Pons (tissue), 1 donor: ENCODE measurements around the gene MPDU1.
A peak's percentile ranks its signal among the peaks of the same experiment; 100 is the strongest.
"Not testable (repeated sequence)": the region's sequence is repeated elsewhere in the genome, so short reads cannot be mapped to it uniquely, and the experiment has no call there.

Experiments used
- DNase-seq: peaks from one replicate; pipeline ENCODE4 v3.0.0-alpha.2; 2016; ENCODE audit warnings: low spot score

Gene MPDU1

DNA sequence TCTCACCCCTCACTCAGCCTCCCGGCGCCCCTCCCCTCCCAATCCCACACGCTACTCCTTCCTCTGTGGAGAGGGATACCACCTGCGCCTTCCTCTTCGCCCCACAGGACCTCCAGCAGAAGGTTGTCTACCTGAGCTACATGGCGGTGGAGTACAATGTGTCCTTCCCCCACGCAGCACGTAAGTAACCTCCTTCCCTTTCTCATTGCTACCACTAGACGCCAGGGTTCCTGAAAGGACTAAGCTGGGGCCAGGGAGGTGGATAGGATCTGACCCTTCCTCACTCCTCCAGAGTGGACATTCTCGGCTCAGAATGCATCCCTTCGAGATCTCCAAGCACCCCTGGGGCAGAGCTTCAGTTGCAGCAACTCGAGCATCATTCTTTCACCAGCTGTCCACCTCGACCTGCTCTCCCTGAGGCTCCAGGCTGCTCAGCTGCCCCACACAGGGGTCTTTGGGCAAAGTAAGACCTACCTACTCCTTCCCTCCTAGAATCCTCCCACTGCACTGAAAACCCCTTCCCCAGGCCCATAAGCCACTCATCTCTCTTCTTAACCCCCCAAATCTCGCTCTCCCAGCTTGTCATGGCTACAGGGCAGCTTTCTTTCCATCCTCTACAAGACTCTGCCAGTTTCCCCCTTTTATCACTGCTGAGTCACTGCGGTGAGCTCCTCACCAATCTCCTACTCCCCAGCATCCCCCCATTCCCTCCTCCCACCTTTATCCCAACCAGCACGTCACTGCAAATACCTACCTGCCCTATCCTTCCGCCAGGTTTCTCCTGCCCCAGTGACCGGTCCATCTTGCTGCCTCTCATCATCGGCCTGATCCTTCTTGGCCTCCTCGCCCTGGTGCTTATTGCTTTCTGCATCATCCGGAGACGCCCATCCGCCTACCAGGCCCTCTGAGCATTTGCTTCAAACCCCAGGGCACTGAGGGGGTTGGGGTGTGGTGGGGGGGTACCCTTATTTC is 2.8 kb upstream of the MPDU1 start:
- no peak for DNase-seq

GRCh38 chr17:7582396-7583252 is 1.0 kb upstream of the MPDU1 start:
- DNase-seq: no peak

DNA sequence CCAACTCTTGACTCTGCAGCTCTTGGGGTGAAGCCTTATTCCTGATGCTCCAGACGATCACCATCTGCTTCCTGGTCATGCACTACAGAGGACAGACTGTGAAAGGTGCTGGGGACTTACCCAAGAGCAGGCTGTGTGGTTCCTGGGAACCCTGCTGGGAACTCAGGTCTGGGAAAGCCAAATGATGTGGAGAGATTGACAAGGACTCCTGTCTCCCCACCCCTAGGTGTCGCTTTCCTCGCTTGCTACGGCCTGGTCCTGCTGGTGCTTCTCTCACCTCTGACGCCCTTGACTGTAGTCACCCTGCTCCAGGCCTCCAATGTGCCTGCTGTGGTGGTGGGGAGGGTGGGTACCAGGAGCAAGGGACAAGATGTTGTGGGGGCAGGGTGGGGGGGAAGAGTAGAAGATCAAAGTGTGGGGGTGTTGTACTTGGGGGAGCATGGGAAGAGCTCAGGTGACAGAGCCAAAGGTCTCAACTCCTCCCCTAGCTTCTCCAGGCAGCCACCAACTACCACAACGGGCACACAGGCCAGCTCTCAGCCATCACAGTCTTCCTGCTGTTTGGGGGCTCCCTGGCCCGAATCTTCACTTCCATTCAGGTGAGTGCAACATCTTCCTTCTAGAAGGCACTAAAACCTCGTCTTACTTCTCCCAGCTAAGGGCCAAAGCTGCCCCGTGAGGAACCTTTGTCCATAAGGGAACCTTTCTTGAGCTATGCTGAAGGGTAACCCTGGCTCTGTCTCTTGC is 3.2 kb downstream of the MPDU1 start:
- DNase-seq: no peak

DNA sequence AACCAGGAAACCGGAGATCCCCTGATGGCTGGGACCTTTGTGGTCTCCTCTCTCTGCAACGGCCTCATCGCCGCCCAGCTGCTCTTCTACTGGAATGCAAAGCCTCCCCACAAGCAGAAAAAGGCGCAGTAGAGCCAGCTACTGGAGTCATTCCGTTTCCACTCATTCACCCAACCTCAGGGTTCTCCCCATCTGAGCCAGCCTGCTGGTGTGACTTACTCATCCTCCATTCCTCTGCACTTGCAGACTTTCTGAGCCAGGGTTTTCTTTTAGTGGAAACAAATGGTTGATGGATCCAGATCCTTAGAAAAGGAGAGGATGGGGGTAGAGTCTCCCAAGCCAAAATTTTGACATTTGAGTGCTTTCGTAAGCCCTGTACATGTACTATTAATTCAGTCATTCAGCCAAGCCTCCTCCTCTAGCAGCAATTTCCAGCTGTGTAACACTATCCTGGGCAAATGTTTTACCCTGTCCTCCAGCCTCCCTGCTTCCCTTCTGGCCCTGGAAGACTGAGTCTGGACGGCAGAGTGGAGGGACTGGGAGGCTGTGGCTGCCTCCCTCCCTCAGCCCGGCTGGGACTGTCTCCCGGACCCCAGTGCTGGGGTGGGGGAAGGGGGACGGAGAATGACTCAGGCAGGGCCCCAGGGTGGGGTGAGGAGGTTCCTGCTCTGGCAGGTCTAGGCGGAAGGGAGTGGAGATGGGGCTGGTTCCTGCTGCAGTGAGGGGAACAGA is 3.9 kb downstream of the MPDU1 start:
- DNase-seq: no peak

DNA sequence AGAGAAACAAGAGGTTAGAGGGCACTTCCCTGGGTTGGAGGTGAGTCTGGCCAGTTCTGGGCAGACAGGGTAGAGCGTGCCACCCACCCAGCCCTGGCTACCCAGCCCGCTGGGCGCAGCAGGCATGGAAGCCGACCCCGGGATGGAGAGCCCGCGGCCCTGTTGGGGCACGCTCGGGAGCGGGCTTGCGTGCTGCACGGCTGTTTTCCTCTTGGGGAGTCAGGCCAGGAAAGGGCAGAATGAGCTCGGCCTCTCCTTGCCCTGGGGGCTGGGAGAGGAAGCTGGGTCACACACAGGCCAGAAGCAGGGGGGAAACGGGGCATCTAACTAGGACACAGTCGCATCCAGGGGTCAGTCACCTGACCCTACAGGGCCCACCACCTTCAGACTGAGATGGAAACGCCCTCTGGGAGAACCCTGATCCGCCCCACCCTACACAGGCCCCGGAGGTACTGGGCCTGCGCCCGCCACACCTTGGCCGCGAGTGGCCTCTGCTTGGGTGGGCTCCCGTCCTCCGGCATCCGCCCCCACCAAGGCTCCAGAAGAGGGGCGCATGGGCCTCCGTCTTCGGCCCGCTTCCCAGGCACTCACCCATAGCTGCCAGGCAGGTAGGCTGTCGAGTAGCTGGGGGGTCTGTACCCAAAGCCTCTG is 5.0 kb downstream of the MPDU1 start:
- DNase-seq: no peak

DNA sequence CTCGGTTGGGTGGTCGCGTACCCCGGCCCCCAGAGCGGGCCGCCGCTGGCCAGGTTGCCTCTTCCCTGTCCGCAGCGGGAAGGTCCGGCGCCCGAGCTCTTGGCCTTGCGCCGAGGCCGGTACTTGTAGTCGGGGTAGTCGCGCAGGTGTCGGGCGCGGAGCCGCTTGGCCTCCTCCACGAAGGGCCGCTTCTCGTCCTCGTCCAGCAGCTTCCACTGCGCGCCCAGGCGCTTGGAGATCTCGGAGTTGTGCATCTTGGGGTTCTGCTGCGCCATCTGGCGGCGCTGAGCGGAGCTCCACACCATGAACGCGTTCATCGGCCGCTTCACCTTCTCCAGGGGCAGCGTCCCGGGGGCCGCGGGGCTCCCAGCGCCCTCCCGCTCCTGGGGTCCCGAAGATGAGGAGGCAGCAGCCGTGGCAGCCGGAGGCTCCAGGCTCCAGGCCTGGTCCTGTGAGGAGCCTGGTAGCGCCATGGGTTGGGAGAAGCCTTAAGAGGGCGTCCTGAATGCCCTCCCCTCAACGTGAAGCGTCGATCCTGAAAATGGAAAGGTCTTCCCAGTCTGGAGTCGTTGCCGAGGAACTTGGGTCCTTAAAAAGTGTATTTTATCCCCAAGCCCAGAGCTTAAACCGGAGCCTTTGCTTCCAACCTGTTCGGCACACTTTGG is 5.7 kb downstream of the MPDU1 start:
- peak; percentile 77 for DNase-seq

GRCh38 chr17:7589891-7590691 is 6.4 kb downstream of the MPDU1 start, which contains the start of gene SOX15:
Gene SOX15 (minus strand): TSS chr17:7590094. CDS start chr17:7589676, 418 bp downstream.
- no peak for DNase-seq

GRCh38 chr17:7590743-7591142 is 7.1 kb downstream of the MPDU1 start:
- DNase-seq: no peak

GRCh38 chr17:7591596-7591995 is 7.9 kb downstream of the MPDU1 start:
- DNase-seq: no peak

DNA sequence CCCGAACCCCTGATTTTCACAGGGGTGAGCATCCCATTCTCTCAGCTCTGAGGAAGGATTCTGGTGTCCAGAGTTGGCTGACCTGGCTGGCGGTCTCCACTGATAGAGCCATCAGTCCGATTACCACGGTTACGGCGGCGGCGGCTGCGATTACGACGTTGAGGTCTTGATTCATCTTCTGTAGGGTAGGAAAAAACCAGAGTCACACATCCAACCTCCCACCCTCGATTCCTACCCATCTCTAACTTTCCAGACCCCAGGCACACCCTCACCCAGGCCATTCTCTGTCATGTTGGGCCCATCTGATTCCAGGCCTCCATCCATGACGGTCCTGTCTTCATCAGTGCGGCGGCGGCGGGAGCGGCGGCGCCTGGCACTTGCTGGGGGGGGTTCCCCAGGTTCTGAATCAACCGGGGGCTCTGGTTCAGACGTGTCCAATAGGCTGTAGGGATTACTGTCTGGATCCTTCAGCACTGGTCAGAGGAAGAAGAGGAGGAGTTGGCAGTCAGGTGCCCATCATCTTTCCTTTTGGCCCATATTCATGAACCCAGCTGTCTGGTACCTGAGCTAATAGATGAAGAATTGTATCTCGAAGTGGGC is 8.9 kb downstream of the MPDU1 start:
- DNase-seq: no peak

- DNase-seq: no peak
Measured at GRCh38 chr17:7593296-7593695, 9.6 kb downstream of the MPDU1 start.

DNA sequence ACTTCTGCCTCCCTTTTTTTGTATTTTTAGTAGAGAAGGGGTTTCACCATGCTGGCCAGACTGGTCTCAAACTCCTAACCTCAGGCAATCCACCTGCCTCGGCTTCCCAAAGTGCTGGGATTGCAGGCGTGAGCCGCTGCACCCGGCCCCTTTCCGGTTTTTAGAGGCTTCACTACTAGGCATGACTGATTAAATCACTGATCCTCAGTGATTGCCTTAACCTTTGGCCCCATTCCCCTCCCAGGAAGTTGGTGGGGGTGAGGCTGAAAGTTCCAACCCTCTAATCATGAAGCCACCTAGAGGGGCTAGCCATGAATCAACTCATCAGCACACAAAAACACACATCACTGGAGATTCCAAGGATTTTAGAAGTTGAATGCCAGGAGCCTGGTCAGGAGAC is 13.9 kb downstream of the MPDU1 start:
- DNase-seq: not testable (repeated sequence)

GRCh38 chr17:7606280-7606679 is 22.6 kb downstream of the MPDU1 start:
- no peak for DNase-seq

DNA sequence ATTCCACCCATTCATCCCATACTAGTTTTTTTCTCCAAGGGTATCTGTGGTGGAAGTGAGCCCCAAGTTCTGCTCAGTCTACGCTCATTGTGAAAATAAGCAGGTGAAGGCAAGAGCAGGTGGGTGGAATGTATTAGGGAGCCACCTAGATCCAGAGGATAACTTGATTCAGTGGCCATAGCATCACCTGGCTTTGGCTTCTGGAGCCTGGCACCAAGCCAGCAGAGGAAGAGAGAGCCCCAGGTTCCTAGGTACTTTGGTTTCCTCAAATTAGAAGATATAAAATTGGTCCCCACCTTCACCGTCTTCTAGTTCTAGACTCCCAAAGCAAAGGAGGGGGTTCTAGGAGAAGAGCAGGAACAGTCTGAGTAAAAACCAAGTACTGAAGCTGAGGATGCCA is 27.0 kb downstream of the MPDU1 start:
- no peak for DNase-seq

- no peak for DNase-seq
Measured at GRCh38 chr17:7611635-7612293, 28.1 kb downstream of the MPDU1 start.

GRCh38 chr17:7612294-7612640 is 28.6 kb downstream of the MPDU1 start:
- DNase-seq: no peak

DNA sequence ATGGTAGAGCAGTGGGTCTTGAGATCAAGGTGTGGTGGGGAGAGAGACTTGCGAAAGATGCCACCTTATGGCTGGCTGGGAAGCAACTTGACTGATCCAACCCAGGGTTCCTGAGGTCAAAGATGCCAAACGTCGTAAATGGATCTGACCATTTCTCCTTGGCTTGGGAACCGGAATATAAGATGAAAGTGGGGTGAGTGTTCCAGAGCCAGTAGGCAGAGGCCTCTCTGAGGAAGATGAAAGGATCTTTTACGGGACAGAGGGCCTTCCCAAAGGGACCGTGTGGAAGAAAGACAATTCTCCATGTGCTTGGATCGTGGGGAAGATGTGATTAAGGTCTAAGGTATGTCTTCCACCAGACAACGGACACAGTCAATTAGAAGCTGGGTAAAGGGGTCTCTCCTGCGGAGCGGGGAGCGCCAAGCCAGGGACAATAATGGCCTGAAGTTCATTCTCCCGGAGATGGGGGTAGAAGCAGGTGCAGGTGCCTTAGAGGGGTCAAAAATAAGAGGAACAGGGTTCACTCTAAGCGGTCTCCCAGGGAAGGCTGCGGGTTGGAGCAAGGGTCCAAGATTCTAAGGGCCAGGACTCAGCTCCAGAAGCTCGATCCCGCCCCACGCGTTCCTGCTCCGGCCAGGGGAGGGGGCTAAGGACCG is 30.2 kb downstream of the MPDU1 start:
- no peak for DNase-seq
